ENCODE data around the gene SH2D6.
A peak's percentile ranks its signal among the peaks of the same experiment; 100 is the strongest.
"Not testable (repeated sequence)": the region's sequence is repeated elsewhere in the genome, so short reads cannot be mapped to it uniquely, and the experiment has no call there.

Gene SH2D6

GRCh38 chr2:85418132-85419008 is at the start of gene SH2D6:
Gene SH2D6 (plus strand): TSS chr2:85418714. CDS start chr2:85429466, 10,752 bp downstream.
- DNase-seq = peak; percentile 81 to 83

- no peak for DNase-seq
Measured at GRCh38 chr2:85368921-85369320, 49.6 kb upstream of the SH2D6 start.

- DNase-seq = no peak
Measured at GRCh38 chr2:85369500-85369899, 49.0 kb upstream of the SH2D6 start.

DNA sequence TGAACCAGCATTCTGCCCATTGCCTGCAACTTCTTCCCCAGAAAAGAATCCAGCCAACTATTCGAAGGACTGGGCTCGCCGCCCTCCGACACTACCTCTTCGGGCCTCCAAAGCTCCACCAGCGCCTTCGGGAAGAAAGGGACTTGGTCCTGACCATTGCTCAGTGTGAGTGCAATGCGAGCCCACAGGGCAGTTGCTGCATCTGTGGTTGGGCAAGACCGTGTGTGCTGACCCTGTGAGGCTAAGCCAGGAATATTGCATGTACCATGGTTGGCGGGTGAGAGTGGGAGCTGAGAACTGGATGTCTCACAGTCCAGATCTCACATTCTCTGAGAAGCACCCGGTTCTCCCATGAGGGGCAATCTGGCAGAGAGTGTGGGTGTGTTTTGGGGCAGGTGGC is 47.5 kb upstream of the SH2D6 start:
- no peak for DNase-seq

DNA sequence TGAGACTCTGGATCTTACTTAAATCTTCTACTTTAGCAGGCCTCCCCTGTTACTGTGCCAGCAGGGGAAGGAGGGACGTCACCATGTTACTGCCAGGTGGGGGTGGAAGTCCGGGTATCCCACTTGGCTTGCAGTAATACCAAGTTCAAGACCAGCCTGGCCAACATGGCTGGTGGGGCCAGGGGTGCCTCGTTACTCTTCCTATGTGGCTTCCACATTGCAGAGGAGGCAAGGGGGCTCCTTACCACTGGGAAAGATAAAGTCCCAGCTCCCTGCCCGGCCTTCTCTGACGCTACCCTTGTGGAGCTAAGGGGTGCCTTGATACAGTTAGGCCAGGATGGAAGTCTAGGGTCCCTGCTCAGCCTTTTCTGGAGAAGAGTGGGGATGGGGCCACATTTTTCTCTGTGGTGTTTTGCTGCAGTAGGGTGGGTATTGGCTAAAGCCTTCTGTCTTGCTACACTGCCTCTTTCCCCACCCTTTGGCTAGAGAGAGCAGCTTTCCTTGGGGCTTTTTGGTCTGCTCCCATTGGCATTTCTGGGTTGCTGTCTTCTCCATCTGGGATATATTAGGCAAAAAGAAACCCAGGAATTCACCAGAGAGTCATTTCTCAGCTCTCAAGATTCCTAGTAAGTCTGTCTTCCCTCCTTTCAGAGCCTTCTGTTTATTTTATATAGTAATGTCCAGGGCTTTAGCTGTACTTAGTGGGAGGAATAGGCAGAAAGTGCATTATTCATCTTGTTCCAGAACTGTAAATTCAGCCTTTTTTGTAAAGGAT is 42.0 kb upstream of the SH2D6 start:
- DNase-seq = no peak

GRCh38 chr2:85377083-85377482 is 41.4 kb upstream of the SH2D6 start:
- no peak for DNase-seq

DNA sequence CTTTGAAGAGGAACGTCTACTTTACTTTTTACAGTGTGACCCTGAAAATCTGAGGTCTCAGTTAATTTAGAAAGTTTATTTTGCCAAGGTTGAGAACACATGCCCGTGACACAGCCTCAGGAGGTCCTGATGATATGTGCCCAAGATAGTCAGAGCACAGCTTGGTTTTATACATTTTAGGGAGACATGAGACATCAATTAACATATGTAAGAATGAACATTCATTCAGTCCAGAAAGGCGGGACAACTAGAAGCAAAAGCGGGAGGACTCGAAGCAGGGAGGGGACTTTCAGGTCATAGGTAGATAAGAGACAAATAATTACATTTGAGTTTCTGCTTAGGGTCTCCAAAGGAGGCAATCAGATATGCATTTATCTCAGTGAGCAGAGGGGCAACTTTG is 40.3 kb upstream of the SH2D6 start:
- DNase-seq = no peak

DNA sequence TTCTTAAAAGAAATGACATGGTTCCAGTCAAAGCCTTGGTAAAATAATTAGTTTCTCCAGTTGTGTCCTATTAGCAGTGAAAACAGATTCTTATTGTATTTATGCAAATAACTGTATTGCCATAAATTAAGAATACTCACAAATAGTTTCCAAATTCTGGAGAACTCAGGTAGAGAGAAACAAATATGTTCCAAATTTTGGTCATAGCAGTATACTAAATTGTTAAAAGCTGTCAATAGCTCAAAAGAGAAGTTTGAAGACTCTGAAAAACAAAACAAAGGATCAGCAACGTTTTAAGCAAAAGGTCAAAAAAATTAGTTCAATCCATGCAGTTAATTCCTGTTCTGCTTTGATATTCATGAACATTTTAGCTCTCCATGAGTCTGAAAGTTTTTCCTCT is 38.5 kb upstream of the SH2D6 start:
- no peak for DNase-seq

- not testable (repeated sequence) for DNase-seq
Measured at GRCh38 chr2:85383151-85383550, 35.4 kb upstream of the SH2D6 start.

DNA sequence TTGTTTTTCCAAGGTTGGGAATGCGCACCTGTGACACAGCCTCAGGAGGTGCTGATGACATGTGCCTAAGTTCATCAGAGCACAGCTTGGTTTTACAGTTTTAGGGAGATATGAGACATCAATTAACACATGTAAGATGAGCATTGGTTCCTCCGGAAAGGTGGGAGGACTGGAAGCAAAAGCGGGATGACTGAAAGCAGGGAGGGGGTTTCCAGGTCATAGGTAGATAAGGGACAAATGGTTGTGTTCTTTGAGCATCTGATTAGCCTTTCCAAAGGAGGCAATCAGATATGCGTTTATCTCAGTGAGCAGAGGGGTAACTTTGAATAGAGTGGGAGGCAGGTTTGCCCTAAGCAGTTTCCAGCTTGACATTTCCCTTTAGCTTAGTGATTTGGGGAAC is 34.7 kb upstream of the SH2D6 start:
- DNase-seq = no peak

DNA sequence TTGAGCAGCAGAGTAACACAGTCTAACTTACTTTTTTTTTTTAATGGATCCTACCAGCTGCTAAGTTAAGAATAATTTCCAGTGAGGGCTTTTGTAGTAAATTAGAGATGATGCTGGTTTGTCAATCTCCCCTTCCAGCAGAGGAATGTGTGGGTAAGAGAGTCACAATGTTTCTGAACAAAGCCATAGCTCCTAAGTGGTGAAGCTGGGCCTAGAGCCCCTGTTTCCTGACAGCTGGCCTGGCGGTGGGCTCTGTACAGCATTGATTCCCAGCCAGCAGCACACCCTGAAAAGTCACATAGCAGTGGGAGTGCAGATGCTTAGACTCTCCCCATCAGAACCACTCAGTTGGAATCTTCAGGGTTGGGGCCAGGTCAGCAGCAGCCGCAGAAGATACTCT is 32.8 kb upstream of the SH2D6 start:
- DNase-seq = no peak

DNA sequence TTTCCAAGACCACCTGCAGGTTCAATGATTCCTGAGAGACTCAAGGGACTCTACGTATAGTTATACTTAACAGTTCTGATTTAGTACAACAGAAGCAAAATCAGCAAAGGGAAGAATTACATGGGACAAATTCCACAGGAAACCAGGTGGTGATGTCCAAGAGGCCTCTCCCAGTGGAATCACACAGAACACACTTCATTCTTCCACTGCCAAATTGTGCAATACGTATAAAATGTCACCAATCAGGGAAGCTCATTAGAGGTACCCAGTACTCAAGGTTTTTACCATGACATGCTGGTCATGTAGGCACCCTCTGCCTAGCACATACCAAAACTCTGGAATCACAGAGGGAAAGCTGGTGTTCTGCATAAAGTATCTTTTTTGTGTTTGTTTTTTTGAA is 30.8 kb upstream of the SH2D6 start:
- no peak for DNase-seq

DNA sequence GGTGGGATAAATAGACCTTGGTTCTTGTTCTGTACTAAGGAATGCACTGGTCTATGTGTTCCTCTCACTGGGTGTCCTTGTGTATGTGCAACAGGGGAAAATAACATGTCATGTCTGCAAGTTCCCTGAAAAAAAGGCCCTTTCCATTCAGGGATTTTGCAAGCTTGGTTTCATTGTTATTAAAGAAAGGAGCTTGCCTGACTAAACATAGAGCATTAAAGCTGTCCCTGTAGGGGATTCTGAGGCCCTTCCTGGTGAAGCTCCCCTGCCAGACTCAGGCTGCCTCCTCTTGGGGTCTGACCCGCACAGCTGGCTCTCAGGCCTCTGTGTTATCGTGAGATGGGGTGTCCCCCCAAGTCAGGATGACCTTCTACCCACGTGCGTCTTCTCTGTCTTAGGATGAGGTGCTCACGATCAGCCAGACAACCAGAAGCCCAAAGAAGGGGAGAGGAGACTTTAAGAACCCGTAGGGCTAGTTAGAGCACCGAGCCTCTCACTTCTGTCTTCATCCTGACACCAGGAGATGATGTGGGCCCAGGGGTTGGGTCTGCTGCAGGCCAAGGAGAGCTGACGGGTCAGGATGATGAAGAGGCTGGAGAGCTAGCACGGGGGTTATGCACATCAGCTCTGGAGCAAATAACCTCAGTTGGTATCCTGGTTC is 29.5 kb upstream of the SH2D6 start:
- no peak for DNase-seq

GRCh38 chr2:85390941-85391669 is 27.4 kb upstream of the SH2D6 start:
- DNase-seq = peak; percentile 40 to 55

DNA sequence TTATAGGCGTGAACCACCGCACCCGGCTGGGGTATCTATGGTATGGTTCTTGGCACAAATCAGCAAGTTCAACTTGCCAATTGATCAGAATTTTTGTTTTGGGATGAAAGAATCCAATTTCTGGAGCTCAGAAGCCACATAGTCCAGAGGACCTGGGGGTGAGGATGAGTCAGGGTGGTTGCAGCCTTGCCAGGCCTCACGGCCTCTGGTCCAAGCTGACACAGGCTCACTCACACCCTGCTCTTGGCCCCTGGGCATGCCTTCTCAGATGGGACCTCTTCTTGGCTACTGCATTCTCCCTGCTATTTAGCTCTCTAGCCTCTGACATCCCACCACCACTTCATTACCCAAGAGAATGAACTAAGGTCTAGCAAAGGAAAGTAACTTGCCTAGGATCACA is 24.7 kb upstream of the SH2D6 start:
- no peak for DNase-seq

- no peak for DNase-seq
Measured at GRCh38 chr2:85394261-85394681, 24.2 kb upstream of the SH2D6 start.

GRCh38 chr2:85394976-85395375 is 23.5 kb upstream of the SH2D6 start:
- DNase-seq = no peak

DNA sequence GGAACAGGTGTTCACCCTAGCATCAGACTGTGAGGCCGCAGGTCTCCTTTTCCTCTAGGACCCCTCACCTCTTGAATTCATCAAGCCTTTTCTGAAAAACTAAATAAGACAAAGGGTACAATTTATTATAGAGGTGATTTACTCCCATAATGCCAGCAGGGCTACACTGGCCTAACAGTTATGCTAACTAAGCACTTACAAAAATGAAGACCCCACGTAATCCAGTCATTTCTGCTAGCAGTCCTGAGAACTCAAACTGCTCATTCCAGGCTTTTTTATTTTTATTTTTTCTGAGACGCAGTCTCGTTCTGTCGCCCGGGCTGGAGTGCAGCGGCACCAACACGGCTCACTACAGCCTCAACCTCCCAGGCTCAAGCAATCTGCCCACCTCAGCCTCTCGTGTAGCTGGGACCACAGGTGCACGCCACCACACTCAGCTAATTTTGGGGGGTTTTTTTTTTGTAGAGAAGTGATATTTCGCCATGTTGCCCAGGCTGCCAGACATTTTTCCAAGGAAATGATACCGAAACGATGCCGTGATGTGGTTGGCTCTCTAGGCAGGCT is 22.5 kb upstream of the SH2D6 start:
- no peak for DNase-seq

DNA sequence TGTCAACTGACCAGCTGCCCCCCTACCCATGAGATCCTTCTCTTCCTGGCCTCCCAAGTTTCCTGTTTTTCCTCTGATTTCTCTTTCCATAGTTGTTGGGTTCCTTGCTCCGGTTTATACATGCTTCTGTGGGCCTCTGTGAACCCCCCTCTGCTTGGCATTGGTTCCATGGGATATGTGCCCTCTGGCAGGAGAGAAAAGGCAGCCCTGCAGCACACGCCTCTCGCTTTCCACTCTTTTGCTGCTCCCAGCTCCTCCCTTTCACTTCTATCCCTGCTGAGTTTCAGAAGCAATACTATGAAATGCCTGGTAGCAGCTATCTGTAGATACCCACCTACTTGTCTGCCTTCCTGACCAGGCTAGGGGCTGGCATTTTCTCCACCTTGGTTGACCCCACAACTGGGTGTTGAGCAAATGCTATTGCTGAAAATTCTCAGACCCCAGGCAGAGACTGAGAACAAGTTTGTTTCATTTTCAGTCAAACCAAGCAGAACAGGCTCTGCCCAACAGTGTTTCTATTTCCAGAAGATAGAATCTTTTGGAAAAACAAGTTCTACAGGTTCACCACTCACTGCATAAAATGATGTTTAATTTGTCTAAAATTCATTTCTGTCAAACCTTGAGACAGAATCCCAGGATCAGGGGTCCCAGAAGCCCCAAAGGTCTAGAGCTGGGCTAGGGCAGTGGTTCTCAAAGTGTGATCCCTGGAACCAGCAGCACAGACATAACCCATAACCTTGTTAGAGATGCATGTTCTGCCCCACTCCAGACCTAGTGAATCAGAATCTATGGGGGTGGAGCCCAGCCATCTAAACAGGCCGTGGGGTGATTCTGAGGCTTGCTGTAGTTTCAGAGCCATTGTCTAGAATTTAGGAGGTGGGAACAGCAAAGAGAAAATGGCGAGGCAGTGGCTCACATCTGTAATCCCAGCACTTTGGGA is 21.7 kb upstream of the SH2D6 start:
- no peak for DNase-seq

GRCh38 chr2:85397925-85398331 is 20.6 kb upstream of the SH2D6 start:
- DNase-seq = no peak

DNA sequence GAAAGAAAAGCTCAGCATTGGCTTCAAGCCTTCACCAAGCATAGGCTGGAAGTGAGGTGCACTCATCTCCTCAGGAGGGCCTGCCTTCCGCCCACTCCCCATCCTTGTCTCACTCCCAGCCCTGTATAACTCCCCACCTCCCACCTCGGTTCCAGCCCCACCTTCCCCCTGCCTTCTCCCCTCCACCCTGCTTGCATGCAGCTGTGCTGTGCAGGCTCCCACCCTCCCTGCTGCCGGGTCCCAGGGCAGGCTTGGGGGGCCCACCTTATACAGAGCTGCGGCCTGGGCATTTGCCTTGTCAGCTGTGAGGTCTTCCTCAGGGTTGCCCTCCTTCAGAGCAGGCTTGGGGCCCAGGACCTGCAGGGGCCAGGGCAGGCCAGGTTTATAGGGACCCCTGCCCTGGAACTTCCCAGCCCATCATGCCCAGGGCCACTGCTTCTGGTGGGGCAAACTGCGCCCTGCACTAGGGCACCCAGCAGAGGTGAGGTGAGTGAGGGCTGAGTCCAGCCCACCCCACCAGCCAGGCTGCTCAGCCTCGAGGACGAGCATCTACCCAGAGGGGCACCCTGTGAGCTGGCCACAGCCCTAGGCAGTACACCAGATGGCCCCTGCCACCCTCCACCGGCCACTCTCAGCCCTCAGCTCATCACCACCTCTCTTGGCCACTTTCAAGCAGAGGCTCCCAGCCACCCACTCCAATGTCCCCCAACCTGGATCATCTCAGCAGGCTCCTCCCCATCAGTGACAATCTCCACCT is 19.9 kb upstream of the SH2D6 start:
- DNase-seq = no peak
